Suprapubic skin (tissue), 4 donors: ENCODE data around the gene TRAK1. TPM values are rescaled to one million over a fixed set of nuclear protein-coding genes. Genes with fewer than 3 reads are reported as not detected.

Experiments
- DNase-seq, 2 donors: peaks; one replicate each; pipeline ENCODE4 v3.0.0-alpha.2; 2019; ENCODE audit warnings: low spot score in 2 of 2
- H3K27ac ChIP-seq: fragments of 200-600 bp; sonication (generic); one replicate; pipeline ENCODE4 v1.5.1; 2019
- H3K27me3 ChIP-seq: fragments of 200-600 bp; sonication (generic); one replicate; pipeline ENCODE4 v1.5.1; 2019
- H3K36me3 ChIP-seq: fragments of 200-600 bp; sonication (generic); one replicate; pipeline ENCODE4 v1.5.1; 2019
- H3K4me1 ChIP-seq: fragments of 200-600 bp; sonication (generic); one replicate; pipeline ENCODE4 v1.5.1; 2019
- H3K4me3 ChIP-seq: fragments of 200-600 bp; sonication (generic); one replicate; pipeline ENCODE4 v1.5.1; 2019; ENCODE audit warnings: mild to moderate bottlenecking
- H3K9me3 ChIP-seq: fragments of 200-600 bp; sonication (generic); one replicate; pipeline ENCODE4 v1.5.1; 2019
- EP300 ChIP-seq: sonication (generic); formaldehyde crosslinking; IDR thresholded peaks from one replicate; pipeline ENCODE4 v1.6.1; 2017; ENCODE audit warnings: antibody characterized with exemption
- POLR2A ChIP-seq, 2 donors: fragments of 450-650 bp; IDR thresholded peaks; one replicate each; pipeline ENCODE4 v1.6.1; 2017; ENCODE audit warnings: antibody characterized with exemption in 2 of 2, mild to moderate bottlenecking in 2 of 2, moderate library complexity in 2 of 2
- POLR2AphosphoS5 ChIP-seq, 3 donors: sonication (generic); formaldehyde crosslinking; IDR thresholded peaks; one replicate each; pipeline ENCODE4 v1.6.1; 2017; ENCODE audit warnings: antibody characterized with exemption in 3 of 3
- WGBS: methylation state at CpG from one replicate; pipeline ENCODE4 v1.1.5; 2018; 5-methylcytosine and 5-hydroxymethylcytosine counted together
- total RNA-seq, 4 donors: library from RNA; depleted of rRNA; stranded (reverse); fragments of >200 nt; gene quantifications; one replicate each; pipeline ENCODE4 v1.1.0, GENCODE V29; 2016
- TF ChIP-seq, protein P1 (sequence below), 2 donors: fragments of 200-600 bp in 1 of 2; fragments of 450-650 bp in 1 of 2; sonication (generic) in 1 of 2; IDR thresholded peaks; one replicate each; pipeline ENCODE4 v1.5.1; 2016 to 2019; ENCODE audit warnings: antibody characterized with exemption in 2 of 2, mild to moderate bottlenecking in 1 of 2, moderate library complexity in 1 of 2

Gene TRAK1
- total RNA-seq, 4 donors from 2014 or later: 78.3 to 214 (median 86.4) TPM

DNA sequence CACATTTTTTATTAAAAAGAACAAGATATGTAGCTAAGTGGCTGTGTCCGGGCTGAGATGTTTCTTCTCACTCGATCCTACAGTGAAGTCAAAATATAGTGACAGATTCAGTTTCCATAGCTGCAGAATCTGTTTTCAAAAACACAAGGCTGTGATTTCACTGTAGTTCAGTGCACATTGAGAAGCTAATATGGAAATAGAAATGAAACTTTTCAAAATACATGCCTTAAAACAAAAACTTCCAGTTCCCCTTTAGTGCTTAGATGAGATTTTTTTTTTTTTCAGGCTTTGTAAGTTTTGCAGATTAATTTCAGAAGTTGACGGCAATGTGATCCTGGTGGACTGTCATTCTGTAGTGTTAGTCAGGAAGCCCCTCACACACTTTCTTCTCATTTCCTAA, 23.8 kb upstream of the TRAK1 start:
- Histone ChIP-seq H3K27me3 (no peaks in the 10 kb centered on the region), H3K27ac (peak overlapping the region; percentile 79), H3K4me1 (peaks cover 67% of the 10 kb centered on the region), H3K9me3 (no peaks in the 10 kb centered on the region), H3K36me3 (no peaks in the 10 kb centered on the region), H3K4me3 (no peak overlapping the region)
- no peak for DNase-seq
- 29% methylated on average over 3 of the region's 3 CpGs for WGBS
- TF ChIP-seq EP300: no peak
- TF ChIP-seq, protein P1, sequence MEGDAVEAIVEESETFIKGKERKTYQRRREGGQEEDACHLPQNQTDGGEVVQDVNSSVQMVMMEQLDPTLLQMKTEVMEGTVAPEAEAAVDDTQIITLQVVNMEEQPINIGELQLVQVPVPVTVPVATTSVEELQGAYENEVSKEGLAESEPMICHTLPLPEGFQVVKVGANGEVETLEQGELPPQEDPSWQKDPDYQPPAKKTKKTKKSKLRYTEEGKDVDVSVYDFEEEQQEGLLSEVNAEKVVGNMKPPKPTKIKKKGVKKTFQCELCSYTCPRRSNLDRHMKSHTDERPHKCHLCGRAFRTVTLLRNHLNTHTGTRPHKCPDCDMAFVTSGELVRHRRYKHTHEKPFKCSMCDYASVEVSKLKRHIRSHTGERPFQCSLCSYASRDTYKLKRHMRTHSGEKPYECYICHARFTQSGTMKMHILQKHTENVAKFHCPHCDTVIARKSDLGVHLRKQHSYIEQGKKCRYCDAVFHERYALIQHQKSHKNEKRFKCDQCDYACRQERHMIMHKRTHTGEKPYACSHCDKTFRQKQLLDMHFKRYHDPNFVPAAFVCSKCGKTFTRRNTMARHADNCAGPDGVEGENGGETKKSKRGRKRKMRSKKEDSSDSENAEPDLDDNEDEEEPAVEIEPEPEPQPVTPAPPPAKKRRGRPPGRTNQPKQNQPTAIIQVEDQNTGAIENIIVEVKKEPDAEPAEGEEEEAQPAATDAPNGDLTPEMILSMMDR (IDR thresholded peaks at IDR 0.05): no peak
- no peak for TF ChIP-seq POLR2AphosphoS5 (IDR thresholded peaks at IDR 0.05)
- TF ChIP-seq POLR2A (IDR thresholded peaks at IDR 0.05): no peak

DNA sequence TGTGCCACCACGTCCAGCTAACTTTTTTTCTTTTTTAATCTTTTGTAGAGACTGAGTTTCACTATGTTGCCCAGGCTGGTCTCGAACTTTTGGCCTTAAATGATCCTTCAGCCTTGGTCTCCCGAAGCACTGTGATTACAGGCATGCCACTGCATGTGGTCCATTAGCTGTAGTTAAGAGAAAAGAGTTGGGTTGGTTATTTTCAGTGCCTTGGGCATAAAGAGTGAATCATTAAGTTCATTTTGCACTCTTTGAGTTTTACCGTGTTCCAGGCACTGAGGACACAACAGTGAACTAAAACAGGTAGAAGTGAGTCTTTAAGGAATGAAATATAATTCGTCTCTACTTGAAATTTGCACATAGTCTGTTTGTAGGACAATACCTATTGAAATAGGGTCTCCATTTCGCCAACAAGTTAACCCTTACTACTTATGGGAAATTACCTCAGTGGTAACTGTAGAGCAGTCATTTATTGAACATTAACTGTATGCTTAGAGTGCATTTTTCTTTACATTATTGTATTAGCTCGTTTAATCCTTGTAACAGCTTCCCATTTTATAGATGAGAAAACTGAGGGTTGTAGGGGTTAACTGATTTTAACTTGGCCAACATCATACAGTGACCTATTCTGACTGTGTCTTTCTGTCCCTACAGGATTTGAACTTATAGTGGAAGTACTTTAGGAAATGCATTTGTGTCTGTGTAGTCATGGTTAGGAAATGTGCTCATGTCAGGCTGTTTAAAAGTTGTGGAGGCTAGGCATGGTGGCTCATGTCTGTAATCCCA, 22.7 kb upstream of the TRAK1 start:
- peak overlapping the region; percentile 79 for H3K27ac ChIP-seq
- peaks cover 68% of the 10 kb centered on the region for H3K4me1 ChIP-seq
- DNase-seq: no peak
- no peaks in the 10 kb centered on the region for H3K27me3 ChIP-seq
- TF ChIP-seq, protein P1 (IDR thresholded peaks at IDR 0.05): no peak
- H3K4me3 ChIP-seq: no peak overlapping the region
- WGBS: 71% methylated on average over 7 of the region's 7 CpGs
- H3K9me3 ChIP-seq: no peaks in the 10 kb centered on the region
- H3K36me3 ChIP-seq: no peaks in the 10 kb centered on the region

DNA sequence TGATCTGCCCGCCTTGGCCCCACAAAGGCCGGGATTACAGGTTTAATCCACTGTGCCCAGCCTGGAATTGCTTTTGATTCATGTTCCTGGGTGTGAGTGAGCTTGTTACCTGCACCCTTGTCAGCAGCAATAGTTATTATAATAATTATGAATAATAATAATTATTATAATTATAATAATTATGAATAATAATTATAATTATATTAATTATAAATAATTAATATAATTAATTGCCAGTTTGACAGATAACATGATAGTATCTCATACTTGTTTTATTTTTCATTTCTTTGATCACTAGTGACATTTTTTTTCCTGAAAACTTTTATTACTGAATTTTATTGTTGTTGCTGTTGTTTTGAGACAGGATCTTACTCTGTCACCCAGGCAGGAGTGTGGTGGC, 21.1 kb upstream of the TRAK1 start:
- TF ChIP-seq POLR2AphosphoS5 (IDR thresholded peaks at IDR 0.05) (no peak), POLR2A (IDR thresholded peaks at IDR 0.05) (no peak), EP300 (no peak)
- TF ChIP-seq, protein P1 (IDR thresholded peaks at IDR 0.05): no peak
- Histone ChIP-seq H3K4me3 (no peak overlapping the region), H3K27ac (peak overlapping the region; percentile 62), H3K27me3 (no peaks in the 10 kb centered on the region), H3K9me3 (no peaks in the 10 kb centered on the region), H3K36me3 (no peaks in the 10 kb centered on the region), H3K4me1 (peaks cover 66% of the 10 kb centered on the region)
- 60% methylated on average over 2 of the region's 2 CpGs for WGBS
- no peak for DNase-seq

DNA sequence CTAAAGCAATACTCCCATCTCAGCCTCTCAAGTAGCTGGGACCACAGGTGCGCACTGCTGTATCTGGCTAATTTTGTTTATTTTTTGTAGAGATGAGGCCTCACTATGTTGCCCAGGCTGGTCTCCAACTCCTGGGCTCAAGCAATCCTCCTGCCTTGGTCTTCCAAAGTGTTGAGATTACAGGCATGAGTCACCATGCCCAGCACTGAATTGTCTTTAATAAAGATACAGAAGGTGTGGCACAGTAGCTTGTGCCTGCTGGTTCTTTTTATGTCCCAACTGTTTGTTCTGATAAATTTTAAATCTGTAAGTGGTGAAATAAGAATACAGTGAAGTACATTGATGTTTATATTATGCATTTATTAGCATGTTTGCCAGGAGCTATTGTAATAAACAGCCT, 20.6 kb upstream of the TRAK1 start:
- Histone ChIP-seq H3K4me1 (peaks cover 66% of the 10 kb centered on the region), H3K27me3 (no peaks in the 10 kb centered on the region), H3K27ac (peak overlapping the region; percentile 62), H3K36me3 (no peaks in the 10 kb centered on the region), H3K4me3 (no peak overlapping the region), H3K9me3 (no peaks in the 10 kb centered on the region)
- WGBS: 100% methylated on average over 1 of the region's 1 CpG
- TF ChIP-seq POLR2AphosphoS5 (IDR thresholded peaks at IDR 0.05) (no peak), POLR2A (IDR thresholded peaks at IDR 0.05) (no peak), EP300 (no peak)
- TF ChIP-seq, protein P1 (IDR thresholded peaks at IDR 0.05): no peak
- DNase-seq: peak in 1 of 2 donors; percentile 35

DNA sequence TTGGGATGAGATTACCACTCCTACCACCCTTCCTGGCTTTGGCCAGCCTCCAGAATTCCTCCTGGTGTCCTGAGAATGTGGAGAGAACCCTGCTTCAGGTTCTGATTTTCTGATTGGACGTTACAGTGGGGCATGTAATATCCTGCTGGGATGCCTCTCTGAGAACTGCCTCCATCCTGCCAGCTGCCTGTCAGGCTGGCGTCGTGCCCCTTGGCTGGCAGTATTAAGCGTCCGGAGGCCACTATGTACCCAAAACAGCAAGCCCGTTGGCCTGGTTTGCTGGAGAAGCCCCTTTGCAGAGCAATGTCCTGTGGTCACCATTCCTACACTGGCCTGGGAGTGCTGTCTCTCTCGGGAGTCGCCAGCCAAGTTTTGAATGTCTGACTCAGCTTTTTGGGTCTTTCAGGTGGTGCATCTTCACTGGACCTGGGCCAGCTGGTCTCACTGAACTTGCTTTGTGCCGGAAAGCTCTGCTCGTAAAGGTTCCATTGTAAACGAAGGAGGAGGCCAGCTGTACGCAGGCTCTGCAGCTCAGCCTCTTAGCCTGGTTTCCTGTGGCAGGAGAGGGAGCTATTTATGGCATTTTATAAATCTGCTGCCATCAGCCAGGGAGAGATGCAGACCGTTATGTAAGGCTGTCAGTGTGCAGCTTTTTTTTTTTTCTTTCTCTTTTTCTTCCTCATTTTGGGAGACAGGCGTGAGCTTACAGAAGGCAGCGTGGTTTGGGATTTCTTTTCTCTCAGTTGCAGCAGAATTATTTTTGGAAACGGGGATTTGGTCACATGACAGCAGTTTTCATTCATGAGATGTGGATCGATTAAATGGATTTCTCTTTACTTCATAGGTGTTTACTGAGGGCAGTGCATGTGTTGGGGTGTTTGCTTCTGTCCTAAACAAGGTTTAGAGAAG, 19.0 kb upstream of the TRAK1 start:
- TF ChIP-seq EP300 (no peak), POLR2A (IDR thresholded peaks at IDR 0.05) (no peak), POLR2AphosphoS5 (IDR thresholded peaks at IDR 0.05) (no peak)
- TF ChIP-seq, protein P1 (IDR thresholded peaks at IDR 0.05): no peak
- H3K27ac ChIP-seq: peak overlapping the region; percentile 62
- H3K4me1 ChIP-seq: peaks cover 57% of the 10 kb centered on the region
- H3K9me3 ChIP-seq: no peaks in the 10 kb centered on the region
- no peaks in the 10 kb centered on the region for H3K27me3 ChIP-seq
- peak overlapping the region; percentile 31 for H3K4me3 ChIP-seq
- H3K36me3 ChIP-seq: no peaks in the 10 kb centered on the region
- peak in 1 of 2 donors; percentile 82 for DNase-seq
- 3% methylated on average over 17 of the region's 17 CpGs for WGBS
